GM21381 (cell line): ENCODE results near the gene ARHGAP33.

ENCODE experiments used
- ATAC-seq: cut with Tn5 transposase; IDR thresholded peaks from one replicate; pipeline ENCODE4 v1.9.1; 2021; ENCODE audit warnings: mild to moderate bottlenecking, moderate library complexity; ENCODE audit not compliant: unreplicated experiment

ARHGAP33 gene

DNA sequence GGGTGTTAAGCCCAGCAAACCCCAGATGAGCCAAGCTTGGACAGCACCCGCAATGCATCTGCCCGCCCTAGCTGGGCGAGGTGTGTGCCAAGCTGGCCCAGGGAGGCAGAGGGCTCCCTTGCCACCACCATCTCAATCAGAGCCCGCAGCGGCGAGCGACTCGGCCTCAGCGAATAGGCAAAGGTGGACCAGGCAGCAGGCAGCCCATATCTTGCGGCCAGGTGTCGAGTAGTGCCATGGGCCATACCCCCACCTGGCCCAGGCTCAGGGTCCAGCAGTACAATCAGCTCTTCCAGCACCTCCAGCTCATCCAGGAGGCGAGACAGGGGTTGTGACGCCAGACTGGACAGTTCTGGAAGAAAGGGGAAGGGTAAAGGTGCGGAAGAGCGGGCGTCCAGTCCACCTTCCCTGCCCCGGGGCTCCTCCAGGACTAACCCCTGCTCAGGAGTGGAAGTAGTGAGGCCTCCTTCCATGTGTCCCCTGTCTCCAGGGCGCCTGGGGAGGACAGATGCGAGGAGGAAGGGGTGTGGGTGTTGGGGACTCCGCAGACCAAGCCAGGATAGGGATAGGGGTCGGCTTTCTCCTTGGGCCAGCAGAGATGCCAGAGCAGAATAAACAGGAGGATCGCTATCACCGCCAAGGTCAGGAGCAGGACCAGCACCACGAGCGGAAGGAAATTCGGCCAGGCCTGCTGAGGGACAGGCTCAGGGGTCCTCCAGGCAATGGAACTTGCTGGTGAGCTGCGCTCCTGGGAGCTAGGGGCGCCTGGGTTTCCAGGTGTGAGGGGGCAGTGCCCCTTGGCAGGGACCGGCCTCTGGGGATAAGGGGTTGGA lies 35.9 kb upstream of the ARHGAP33 start:
- no peak for ATAC-seq

DNA sequence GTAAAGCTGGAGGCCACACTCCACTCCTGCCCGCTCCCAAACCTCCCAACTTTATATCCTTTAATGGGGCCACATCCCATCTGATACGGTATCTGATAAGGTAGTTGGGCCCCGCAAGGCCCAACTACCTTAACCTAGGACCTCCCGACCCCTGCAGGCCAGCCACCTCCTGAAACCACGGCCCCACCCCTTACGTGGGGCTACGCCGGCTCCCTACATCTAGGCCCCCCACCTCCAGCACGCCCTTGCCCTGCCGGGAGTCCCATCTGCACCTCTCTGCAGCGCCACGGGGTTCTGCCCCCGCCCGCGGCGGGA lies 35.3 kb upstream of the ARHGAP33 start:
- ATAC-seq, result peak; percentile 11

DNA sequence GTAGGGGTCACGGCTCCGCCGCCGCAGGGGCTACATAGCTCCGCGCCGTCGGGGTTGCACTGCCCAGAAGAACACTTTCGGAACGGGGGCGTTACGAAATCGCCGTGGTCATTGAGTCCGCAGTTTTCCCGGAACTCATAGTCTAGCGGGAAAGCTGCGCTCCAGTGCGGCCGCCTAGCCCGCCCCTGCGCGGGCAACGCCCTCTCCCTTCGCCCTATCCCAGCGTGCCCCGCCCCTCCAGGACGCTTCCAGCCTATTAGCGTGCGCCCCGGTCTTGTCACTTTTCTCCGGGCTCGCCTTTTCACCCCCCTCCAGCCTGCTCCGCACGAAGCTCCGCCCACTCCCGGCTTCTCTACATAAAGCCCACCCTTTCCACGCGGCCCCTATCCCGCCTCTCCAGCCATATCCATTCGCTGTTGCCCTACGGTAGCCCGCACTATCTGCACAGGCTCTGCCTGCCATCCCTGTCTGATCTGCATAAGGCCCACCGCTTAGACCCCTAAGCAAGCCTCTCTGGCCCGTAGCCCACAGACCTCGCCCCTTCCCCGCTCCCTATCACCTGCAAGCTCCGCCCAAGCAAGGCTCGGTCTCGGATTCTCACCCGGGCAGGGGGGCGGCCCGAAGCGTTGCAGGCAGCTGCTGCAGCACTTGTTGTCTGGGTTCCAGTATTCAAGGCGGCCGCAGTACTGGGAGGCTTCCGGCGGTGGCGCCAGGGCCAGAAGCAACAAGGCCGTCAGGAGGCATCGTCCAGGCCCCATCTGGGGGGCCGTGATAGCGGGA lies 34.8 kb upstream of the ARHGAP33 start:
- ATAC-seq, result peak; percentile 50

DNA sequence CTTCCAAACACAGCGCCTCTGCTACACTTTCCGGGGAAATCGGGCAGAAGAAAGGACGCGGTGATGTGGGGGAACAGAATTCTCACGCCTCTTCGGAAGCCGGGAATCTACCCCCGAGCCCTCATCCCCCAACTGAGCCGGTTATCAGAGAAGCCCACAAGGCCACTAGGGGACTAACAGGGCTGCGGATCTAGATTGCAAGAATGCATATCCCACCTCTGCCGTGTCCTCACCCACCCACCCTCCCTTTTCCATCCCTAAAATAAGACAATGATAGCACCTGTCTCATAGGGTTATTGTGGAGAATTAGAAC lies 34.2 kb upstream of the ARHGAP33 start:
- ATAC-seq, result no peak

DNA sequence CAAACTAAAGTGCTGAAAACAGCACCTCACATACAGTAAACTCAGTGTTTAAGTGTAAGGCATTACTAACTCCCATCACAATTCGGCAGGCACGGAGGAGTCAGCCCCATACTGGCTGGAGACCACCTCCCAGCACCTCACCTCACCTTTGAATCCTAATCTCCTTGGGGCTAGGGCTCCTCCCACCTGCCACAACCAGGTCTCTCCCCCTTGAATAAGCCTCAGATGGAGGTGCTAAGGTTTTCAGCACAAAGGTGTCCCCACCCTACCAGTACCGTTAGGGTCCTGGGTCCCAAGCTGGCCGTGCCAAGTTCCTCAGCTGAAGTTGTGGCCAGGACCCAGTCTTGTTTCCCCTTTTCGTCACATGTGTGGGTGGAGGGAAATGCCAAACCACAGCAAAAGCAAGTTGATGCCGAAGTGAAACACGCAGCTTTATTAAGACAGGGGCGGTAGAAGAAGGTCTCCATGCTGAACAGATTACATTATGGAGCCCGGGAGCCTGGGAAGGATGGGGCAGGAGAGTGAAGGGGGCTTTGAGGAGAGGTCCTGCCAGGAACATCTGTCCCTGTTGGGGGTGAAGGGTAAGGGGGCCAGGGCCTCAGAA lies 33.1 kb upstream of the ARHGAP33 start, which contains the start of gene IGFLR1:
Gene IGFLR1 (minus strand): TSS at position 332 of the 604 bp plus-strand sequence. CDS start 1,272 bp downstream, outside the sequence.
- no peak for ATAC-seq

DNA sequence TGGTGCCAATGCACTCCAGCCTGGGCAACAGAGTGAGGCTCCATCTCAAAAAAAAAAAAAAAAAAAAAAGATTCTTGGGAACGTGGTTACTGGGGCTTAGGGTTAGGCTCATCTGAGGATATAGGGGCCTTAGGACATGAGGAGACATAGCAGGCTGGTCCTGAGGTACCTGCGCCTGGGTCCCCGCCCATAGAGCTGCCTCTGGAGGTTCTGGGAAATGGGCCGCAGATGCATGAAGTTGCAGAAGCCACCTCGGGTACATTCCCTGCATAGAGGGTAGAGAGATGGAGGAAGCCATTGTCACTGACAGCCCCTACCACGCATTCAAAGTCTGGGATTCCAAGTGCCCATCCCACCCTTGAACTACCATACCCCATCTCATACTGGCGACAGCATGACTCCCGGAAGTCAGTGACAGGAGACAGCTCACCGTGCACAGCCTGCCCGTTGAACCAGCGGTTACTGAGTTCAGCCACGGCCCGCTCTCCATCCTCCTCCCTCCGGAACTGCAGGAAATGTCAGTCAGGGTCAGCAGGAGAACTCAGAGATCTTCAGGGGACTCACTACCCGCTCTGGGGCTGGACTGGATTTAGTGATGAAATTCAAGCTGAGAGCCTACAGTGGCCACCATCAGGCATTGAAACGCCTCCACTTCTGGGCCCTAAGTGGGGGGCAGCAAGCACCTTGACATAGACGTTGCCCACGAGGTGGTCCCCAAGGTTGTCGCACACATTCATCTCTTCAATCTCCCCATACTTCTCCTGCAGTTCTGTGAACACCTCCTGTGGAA lies 31.5 kb upstream of the ARHGAP33 start:
- no peak for ATAC-seq

DNA sequence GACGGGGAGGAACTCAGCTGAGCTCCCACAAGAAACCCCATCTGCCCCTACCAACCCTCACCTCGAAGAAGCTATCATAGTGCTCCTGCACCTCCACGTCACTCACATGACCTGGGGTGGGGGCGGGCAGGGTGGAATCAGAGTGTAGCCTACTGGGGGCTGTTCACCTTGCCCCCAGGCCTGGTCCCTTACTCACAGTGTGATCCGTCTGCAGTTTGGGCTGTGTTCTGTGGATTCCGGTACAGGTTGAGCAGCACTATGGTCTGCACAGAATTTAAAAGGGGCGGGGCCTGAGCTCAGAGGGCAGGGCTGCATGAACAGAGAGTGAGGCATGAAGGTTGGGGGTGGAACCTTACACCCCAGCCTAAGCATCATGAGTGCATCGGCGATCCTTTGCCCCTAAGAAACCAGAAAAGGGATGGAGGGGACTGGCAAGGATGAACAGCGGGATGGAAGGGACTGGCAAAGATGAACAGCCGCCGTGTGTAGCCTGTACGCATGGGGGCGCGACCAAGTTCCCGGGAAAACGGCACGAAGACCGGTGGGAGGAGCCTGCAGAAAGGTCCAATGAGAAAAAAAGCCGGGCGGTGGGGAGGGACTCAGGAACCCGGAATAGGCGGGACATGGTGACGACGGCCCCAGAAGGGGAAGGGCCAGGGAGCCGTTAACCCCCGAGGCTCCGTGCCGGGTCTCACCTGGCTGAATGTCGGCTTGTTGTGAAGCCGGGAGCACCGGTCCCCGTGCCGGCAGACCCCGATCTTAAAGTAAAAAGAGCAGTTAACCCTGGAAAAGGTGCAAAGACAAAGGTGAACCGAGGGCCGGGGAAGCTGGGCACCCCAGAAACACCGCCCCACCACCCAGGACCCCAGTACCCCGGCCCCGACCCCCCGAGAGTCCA lies 30.7 kb upstream of the ARHGAP33 start:
- peak; percentile 25 for ATAC-seq

DNA sequence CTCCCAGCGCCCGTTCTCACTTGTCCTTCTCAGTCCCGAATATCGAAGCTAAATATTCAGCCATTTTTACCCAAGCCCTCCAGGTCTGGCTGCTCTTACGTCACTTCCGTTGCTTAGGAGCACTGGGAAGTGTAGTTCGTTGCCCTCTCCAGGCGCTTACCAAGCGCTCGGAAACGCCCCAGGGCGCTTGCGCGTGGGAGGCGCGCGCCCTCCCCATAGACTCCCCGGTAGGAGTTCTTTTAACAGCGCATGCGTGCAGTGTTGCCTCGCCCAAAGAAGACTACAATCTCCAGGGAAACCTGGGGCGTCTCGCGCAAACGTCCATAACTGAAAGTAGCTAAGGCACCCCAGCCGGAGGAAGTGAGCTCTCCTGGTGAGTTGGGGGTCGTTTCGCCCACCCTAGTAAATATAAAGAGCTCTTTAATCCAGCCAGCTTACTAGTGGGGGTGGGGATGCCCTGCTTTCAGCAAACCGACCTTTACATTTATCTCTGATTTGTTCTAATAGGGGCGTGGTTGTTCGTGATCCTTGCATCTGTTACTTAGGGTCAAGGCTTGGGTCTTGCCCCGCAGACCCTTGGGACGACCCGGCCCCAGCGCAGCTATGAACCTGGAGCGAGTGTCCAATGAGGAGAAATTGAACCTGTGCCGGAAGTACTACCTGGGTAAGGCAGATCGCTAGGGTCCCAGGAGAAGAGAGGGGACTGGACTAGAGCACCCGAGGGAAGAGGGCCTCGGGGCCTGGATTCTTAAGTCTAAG lies 29.9 kb upstream of the ARHGAP33 start, which contains the start of the genes PSENEN and U2AF1L4:
Gene PSENEN (plus strand): TSS at position 324 of the 759 bp plus-strand sequence. CDS start 280 bp downstream, at position 604.
Gene U2AF1L4 (minus strand): TSS at position 91 of the 759 bp plus-strand sequence. CDS start 27 bp downstream, at position 64.
- ATAC-seq, result peak; percentile 40

DNA sequence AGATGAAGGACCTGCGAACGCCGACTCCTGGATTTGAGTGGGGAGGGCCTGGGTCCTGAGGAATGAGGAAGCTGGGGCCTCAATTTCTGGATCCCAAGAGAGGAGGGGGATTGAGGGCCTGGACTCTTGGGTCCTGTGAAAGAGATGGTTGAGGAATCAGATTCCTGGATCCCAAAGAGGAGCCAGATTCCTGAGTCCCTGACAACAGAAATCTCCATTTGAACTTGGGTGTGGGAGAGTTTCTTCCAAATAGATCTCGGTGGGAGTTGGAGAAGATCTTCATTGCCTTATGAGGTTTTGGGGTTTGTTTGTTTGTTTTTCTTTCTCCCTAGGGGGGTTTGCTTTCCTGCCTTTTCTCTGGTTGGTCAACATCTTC lies 29.3 kb upstream of the ARHGAP33 start:
- ATAC-seq, result no peak

DNA sequence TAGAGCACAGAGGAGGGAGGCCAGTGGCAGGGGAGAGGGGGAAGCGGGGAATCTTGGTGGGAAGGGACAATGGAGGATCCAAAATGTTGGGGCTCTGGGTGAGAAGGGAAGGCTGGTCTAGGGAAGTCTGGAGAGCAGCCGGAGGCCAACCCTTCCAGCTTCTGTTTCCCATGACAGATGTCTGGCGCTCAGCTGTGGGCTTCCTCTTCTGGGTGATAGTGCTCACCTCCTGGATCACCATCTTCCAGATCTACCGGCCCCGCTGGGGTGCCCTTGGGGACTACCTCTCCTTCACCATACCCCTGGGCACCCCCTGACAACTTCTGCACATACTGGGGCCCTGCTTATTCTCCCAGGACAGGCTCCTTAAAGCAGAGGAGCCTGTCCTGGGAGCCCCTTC lies 28.8 kb upstream of the ARHGAP33 start:
- no peak for ATAC-seq

DNA sequence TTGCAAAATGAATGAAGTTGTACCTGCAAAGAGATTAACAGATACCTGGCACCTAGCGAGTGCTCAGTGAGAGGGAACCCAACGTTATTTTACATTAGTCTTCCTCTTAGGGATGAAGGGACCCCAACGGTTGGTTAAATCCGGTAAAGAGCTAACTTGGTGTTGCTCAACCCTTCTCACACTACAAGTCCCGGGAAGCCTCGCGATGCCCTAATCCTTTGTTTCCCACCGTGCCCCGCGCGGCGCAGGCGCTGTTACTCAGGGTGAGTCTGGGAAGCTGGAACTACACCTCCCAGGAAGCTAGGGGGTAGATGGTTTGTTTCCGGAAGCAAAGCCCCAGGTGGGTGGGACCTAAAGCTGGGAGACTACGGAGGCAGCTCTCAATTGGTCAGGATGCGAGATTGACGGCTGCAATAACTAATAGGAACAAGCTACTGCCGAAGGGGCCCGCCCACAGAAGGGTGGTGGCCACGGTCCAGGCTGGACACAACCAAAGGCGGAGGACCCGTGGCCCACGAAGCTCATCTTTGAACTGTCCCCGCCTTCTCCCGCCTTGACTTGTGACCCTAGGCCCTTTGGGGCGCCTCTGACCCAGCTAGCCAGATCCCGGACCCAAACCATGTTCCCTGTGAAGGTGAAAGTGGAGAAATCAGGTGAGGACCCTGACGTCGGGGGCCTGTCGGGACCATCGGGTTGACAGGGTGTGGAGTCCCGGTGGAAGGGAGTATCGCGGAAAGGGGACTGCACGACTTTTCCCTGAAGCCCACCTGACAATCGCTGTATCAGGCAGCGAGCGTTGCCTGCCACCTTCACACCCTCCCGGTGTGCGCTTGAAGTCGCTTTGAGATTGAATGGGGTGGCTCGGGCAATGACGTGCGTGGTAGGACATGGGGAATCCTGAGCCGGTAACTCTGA lies 27.0 kb upstream of the ARHGAP33 start, which contains the start of gene LIN37:
Gene LIN37 (plus strand): TSS at position 471 of the 915 bp plus-strand sequence. CDS start 149 bp downstream, at position 620.
- peak; percentile 57 for ATAC-seq

DNA sequence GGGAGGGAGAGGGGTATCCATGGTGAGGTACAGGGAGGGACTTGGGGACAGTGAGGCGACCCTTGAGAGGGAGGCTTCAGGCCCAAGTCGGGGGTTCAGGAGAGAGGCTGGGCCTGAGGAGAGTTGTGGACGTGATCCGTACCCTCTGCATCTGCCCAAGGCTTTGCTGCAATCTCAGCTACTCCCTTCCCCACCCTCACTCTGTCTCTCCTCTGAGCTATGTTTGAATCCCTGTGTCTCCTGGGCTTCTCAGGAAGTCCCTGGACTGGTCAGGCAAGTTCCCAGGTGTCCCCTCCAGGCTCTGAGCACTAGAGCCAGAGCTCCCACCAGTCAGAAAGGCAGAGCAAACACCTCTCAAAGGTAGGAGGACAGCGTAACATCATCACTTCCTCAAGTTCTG lies 25.2 kb upstream of the ARHGAP33 start:
- ATAC-seq, result no peak

DNA sequence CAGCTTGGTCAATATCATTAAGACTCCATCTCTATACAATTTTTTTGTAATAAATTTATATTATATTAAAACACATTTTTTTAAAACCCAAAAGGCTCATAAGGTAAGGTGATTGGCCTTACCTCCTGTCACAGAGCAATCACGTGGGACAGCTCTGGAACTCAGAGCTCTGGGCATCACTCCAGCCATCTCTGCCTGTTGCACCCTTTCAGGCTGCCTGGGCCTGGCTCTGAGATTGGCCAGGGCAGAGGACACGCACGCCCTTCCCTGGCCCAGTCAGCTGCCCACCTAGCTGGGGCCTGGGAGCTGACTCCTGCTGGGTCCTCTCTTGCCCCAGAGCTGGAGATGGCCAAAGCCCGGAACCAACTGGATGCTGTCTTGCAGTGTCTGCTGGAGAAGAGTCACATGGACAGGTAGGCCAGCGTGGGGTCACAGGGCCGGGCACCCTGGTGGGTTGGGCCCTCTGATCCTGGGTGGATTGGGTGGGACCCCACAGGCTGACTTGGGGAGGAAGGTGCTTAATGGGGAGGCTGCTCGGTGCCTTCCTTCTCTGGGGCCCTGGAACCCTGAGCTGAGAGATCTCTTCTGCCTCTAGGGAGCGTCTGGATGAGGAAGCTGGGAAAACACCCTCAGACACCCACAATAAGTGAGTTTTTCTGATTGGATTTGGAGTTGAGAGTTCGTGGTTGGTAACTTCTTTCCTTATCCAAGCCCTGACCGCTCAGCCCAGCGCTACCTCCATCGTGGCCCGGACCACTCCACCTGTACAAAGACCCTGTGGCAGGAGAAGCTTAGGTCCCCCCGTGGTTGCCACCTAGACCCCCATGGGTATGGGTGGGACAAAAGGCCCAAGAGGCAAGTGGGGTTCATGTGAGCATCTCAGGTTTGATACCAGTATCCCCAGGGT lies 23.3 kb upstream of the ARHGAP33 start:
- no peak for ATAC-seq

DNA sequence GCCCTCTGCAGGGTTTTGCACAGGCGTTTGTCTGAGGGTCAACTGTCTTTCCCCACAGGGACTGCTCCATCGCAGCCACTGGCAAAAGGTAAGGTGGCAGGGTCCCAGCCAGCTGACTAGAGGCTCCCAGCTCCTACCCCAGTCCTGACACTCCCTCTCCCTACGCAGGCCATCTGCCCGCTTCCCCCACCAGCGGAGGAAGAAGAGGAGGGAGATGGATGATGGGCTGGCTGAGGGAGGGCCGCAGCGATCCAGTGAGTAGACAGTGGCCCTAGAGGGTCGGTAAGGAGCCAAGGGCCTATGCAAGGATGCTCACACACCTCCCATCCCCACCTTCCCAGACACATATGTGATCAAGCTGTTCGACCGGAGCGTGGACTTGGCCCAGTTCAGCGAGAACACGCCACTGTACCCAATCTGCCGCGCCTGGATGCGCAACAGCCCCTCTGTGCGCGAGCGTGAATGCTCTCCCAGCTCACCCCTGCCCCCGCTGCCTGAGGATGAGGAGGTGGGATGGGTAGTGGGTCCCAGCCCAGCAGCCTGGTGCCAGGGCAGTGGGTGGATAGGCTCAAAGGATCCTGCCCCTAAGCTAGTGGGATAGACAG lies 22.5 kb upstream of the ARHGAP33 start:
- ATAC-seq, result no peak

DNA sequence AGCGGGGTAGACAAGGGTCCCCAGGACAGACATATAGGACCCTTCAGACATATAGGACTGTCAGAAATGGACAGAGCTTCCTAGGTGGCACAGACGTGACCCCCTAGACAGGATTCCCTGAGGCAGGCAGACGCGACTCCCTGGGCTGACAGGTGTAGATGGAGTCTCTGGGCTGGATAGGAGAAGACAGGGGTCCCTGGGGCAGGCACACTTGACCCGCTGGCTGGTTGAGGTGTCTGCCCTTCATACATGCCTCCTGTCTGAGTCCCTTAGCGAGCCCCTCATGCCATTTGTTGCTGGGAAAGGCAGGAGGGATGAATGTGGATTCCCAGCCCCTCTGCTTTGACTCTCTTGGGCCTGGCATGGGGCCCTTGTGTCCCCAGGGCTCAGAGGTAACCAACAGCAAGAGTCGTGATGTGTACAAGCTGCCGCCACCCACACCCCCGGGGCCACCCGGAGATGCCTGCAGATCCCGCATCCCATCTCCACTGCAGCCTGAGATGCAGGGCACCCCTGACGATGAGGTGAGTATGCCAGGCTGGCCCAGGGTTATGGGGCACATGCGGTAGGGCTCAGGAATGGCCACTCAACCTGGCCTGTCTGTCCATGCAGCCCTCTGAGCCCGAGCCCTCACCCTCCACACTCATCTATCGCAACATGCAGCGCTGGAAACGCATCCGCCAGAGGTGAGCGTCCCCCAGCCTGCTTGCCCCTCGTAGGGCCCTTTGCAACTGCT lies 21.6 kb upstream of the ARHGAP33 start:
- ATAC-seq, result no peak
